ENCODE data around the gene ITGA3.
"Not testable (repeated sequence)": the region's sequence is repeated elsewhere in the genome, so short reads cannot be mapped to it uniquely, and the experiment has no call there.

Gene ITGA3

GRCh38 chr17:50059759-50060273, 3.9 kb downstream of the ITGA3 start:
- H3K14ac ChIP-seq (ENCODE audit: low read length in 2 of 2), result peak overlapping the region in 1 of 2 experiments; percentile 99
- H3K4me1 ChIP-seq (ENCODE audit: control insufficient read depth, insufficient read depth, low read depth, low read length), result peaks cover 72% of the 10 kb centered on the region
- whole genome bisulfite sequencing, result 47% methylated on average over 5 of the region's 5 CpGs
- no peak overlapping the region for H3K23ac ChIP-seq (ENCODE audit: low read length in 2 of 2)
- H3K9me3 ChIP-seq (ENCODE audit: control insufficient read depth, low read length), result no peaks in the 10 kb centered on the region
- H2BK120ac ChIP-seq (ENCODE audit: low read depth, low read length), result peak overlapping the region; percentile 90
- H4K8ac ChIP-seq (ENCODE audit: low read length), result peak overlapping the region; percentile 10
- H2AFZ ChIP-seq (ENCODE audit: low read depth, low read length), result no peak overlapping the region
- H3K27ac ChIP-seq (ENCODE audit: low read length, poor library complexity, severe bottlenecking), result peak overlapping the region; percentile 90
- H3K4me3 ChIP-seq (ENCODE audit: insufficient read depth in 1 of 2, low read depth in 1 of 2, low read length in 2 of 2), result peak overlapping the region in 1 of 2 experiments; percentile 84
- no peaks in the 10 kb centered on the region for H3K27me3 ChIP-seq (ENCODE audit: control insufficient read depth in 1 of 2, insufficient read depth in 1 of 2, low read length in 2 of 2)
- H3K36me3 ChIP-seq (ENCODE audit: control insufficient read depth in 1 of 2, insufficient read depth in 2 of 2, low read depth in 1 of 2, low read length in 2 of 2), result peaks cover 0 to 36% of the 10 kb centered on the region in 2 experiments
- DNase-seq, result peak; percentile 77
- H2BK15ac ChIP-seq (ENCODE audit: low read depth, poor library complexity, severe bottlenecking), result peak overlapping the region; percentile 52
- peak overlapping the region; percentile 92 for H2AK5ac ChIP-seq (ENCODE audit: low read length, severe bottlenecking)
- peak overlapping the region; percentile 94 to 97 for H3K4ac ChIP-seq (ENCODE audit: low read depth in 1 of 2, low read length in 2 of 2)
- peak overlapping the region; percentile 30 for H3K4me2 ChIP-seq (ENCODE audit: low read length, poor library complexity, severe bottlenecking)
- H3K9ac ChIP-seq (ENCODE audit: low read length), result peak overlapping the region; percentile 62
- peak overlapping the region; percentile 94 to 96 for H3K18ac ChIP-seq (ENCODE audit: low read depth in 1 of 2, low read length in 2 of 2)
- peak overlapping the region; percentile 20 for H4K91ac ChIP-seq (ENCODE audit: low read length)
- H2BK12ac ChIP-seq (ENCODE audit: low read length in 2 of 2), result peak overlapping the region; percentile 79 to 99
- no peaks in the 10 kb centered on the region for H3K79me1 ChIP-seq (replicated peaks; ENCODE audit: low read length, poor library complexity, severe bottlenecking)
- H2BK5ac ChIP-seq (ENCODE audit: low read depth, low read length, poor library complexity, severe bottlenecking), result no peak overlapping the region

GRCh38 chr17:50060951-50061712, 5.2 kb downstream of the ITGA3 start:
- peak overlapping the region; percentile 89 for H4K91ac ChIP-seq (ENCODE audit: low read length)
- H3K9me3 ChIP-seq (ENCODE audit: control insufficient read depth, low read length), result no peaks in the 10 kb centered on the region
- peak overlapping the region in 1 of 2 experiments; percentile 87 for H3K23ac ChIP-seq (ENCODE audit: low read length in 2 of 2)
- no peak overlapping the region for H2AFZ ChIP-seq (ENCODE audit: low read depth, low read length)
- peaks cover 74% of the 10 kb centered on the region for H3K4me1 ChIP-seq (ENCODE audit: control insufficient read depth, insufficient read depth, low read depth, low read length)
- 84% methylated on average over 7 of the region's 9 CpGs for WGBS
- peak overlapping the region; percentile 19 to 96 for H3K4ac ChIP-seq (ENCODE audit: low read depth in 1 of 2, low read length in 2 of 2)
- peak overlapping the region; percentile 85 to 95 for H3K18ac ChIP-seq (ENCODE audit: low read depth in 1 of 2, low read length in 2 of 2)
- H3K4me3 ChIP-seq (ENCODE audit: insufficient read depth in 1 of 2, low read depth in 1 of 2, low read length in 2 of 2), result peak overlapping the region in 1 of 2 experiments; percentile 23
- peak overlapping the region; percentile 86 for H2BK120ac ChIP-seq (ENCODE audit: low read depth, low read length)
- no peaks in the 10 kb centered on the region for H3K27me3 ChIP-seq (ENCODE audit: control insufficient read depth in 1 of 2, insufficient read depth in 1 of 2, low read length in 2 of 2)
- peak overlapping the region; percentile 96 for H2BK15ac ChIP-seq (ENCODE audit: low read depth, poor library complexity, severe bottlenecking)
- DNase-seq, result peak; percentile 61
- H3K27ac ChIP-seq (ENCODE audit: low read length, poor library complexity, severe bottlenecking), result peak overlapping the region; percentile 90
- H3K79me1 ChIP-seq (replicated peaks; ENCODE audit: low read length, poor library complexity, severe bottlenecking), result no peaks in the 10 kb centered on the region
- peak overlapping the region; percentile 95 for H2AK5ac ChIP-seq (ENCODE audit: low read length, severe bottlenecking)
- peak overlapping the region; percentile 66 for H4K8ac ChIP-seq (ENCODE audit: low read length)
- H2BK5ac ChIP-seq (ENCODE audit: low read depth, low read length, poor library complexity, severe bottlenecking), result peak overlapping the region; percentile 20
- H2BK12ac ChIP-seq (ENCODE audit: low read length in 2 of 2), result peak overlapping the region; percentile 89 to 100
- H3K36me3 ChIP-seq (ENCODE audit: control insufficient read depth in 1 of 2, insufficient read depth in 2 of 2, low read depth in 1 of 2, low read length in 2 of 2), result peaks cover 0 to 42% of the 10 kb centered on the region in 2 experiments
- peak overlapping the region; percentile 25 for H3K9ac ChIP-seq (ENCODE audit: low read length)
- H3K14ac ChIP-seq (ENCODE audit: low read length in 2 of 2), result peak overlapping the region in 1 of 2 experiments; percentile 81
- no peak overlapping the region for H3K4me2 ChIP-seq (ENCODE audit: low read length, poor library complexity, severe bottlenecking)

- peak overlapping the region; percentile 89 to 100 for H2BK12ac ChIP-seq (ENCODE audit: low read length in 2 of 2)
- peaks cover under 1 to 44% of the 10 kb centered on the region in 2 experiments for H3K36me3 ChIP-seq (ENCODE audit: control insufficient read depth in 1 of 2, insufficient read depth in 2 of 2, low read depth in 1 of 2, low read length in 2 of 2)
- H4K8ac ChIP-seq (ENCODE audit: low read length); H2BK5ac ChIP-seq (ENCODE audit: low read depth, low read length, poor library complexity, severe bottlenecking); H3K23ac ChIP-seq (ENCODE audit: low read length in 2 of 2); H3K27me3 ChIP-seq (ENCODE audit: control insufficient read depth in 1 of 2, insufficient read depth in 1 of 2, low read length in 2 of 2); DNase-seq; H3K4me2 ChIP-seq (ENCODE audit: low read length, poor library complexity, severe bottlenecking); H3K4me3 ChIP-seq (ENCODE audit: insufficient read depth in 1 of 2, low read depth in 1 of 2, low read length in 2 of 2); H3K9me3 ChIP-seq (ENCODE audit: control insufficient read depth, low read length); H2AFZ ChIP-seq (ENCODE audit: low read depth, low read length); H3K14ac ChIP-seq (ENCODE audit: low read length in 2 of 2); H3K79me1 ChIP-seq (replicated peaks; ENCODE audit: low read length, poor library complexity, severe bottlenecking): not testable (repeated sequence)
- peak overlapping the region; percentile 89 for H4K91ac ChIP-seq (ENCODE audit: low read length)
- peak overlapping the region; percentile 96 for H2BK15ac ChIP-seq (ENCODE audit: low read depth, poor library complexity, severe bottlenecking)
- peak overlapping the region; percentile 19 to 96 for H3K4ac ChIP-seq (ENCODE audit: low read depth in 1 of 2, low read length in 2 of 2)
- H2BK120ac ChIP-seq (ENCODE audit: low read depth, low read length), result peak overlapping the region; percentile 86
- H3K4me1 ChIP-seq (ENCODE audit: control insufficient read depth, insufficient read depth, low read depth, low read length), result peaks cover 77% of the 10 kb centered on the region
- WGBS, result 95% methylated on average over 9 of the region's 10 CpGs
- H3K18ac ChIP-seq (ENCODE audit: low read depth in 1 of 2, low read length in 2 of 2), result peak overlapping the region; percentile 85 to 95
- H3K27ac ChIP-seq (ENCODE audit: low read length, poor library complexity, severe bottlenecking), result peak overlapping the region; percentile 90
- H2AK5ac ChIP-seq (ENCODE audit: low read length, severe bottlenecking), result peak overlapping the region; percentile 95
- peak overlapping the region; percentile 25 for H3K9ac ChIP-seq (ENCODE audit: low read length)
Measured at GRCh38 chr17:50061713-50062045, 5.8 kb downstream of the ITGA3 start.

Measured in mesenchymal stem cell (in vitro differentiated cells and primary cell).